ENCODE data around the gene LGALS1. TPM values are rescaled to one million over a fixed set of nuclear protein-coding genes. Genes with fewer than 3 reads are reported as not detected.

The LGALS1 gene
- total RNA-seq, 1 donor from 2014 or later = 0.81 TPM

DNA sequence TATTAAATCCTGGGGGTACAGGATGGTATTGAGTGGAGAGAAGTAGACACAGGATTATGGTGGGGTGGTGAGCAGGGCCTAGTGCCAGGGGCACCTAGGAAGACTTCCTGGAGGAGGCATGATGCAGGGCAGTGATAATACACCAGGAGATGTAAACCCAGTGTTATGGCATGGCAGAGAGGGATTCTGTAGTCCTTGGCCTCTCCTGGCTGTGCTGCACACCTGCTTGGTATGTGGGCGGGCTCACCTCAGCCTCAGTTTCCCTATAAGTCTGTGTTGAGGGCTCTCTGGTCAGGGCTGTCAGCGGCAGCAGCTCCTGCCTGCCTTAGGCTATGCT, 14.8 kb upstream of the LGALS1 start:
- peak overlapping the region; percentile 77 for H3K27ac Mint-ChIP-seq
- no peak for DNase-seq (ENCODE audit: low spot score, unreplicated experiment)
- H3K9me3 Mint-ChIP-seq (ENCODE audit: low read depth) = no peaks in the 10 kb centered on the region
- H3K4me1 Mint-ChIP-seq (ENCODE audit: low read depth) = peaks cover 26% of the 10 kb centered on the region
- H3K27me3 Mint-ChIP-seq = no peaks in the 10 kb centered on the region
- H3K36me3 Mint-ChIP-seq (ENCODE audit: insufficient read depth) = no peaks in the 10 kb centered on the region
- peak overlapping the region; percentile 35 for H3K4me3 Mint-ChIP-seq (ENCODE audit: low read depth)
- TF ChIP-seq CTCF (IDR thresholded peaks at IDR 0.05; ENCODE audit: unreplicated experiment) = no peak

DNA sequence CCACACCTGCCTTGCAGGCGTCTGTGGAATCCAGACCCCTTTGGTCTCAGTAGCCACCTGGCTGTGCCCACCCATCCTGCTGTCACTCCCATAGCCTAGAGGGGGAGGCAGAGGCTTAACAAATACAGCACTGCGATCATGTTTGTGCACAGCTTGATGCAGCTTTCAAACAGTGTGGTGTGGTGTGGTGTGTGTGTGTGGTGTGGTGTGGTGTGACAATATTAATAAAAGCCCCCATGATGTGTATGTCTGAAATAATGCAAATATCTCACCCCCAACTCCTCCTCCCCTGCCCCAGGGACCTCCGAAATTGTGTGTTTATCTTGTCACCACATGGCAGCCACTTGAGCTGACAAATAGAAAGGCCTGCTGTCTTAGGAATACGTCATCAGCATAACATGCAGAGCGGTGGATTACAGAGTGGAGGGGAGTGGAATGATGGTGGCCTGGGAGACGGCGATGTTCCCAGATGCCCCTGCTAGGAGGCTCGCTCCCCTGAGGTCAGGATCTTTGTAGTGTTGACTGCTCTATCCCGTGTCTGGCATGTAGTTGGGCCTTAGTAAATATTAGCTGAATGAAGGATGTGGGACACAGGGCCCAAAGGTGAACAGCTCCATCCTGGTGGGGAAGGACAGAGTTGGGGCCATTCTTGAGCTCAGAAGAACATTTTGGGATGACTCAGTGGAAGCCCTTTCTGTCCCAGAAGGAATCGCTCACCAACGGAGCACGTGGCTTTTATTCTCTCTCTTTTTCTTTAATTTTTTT, 14.1 kb upstream of the LGALS1 start:
- Mint-ChIP-seq H3K27ac (peak overlapping the region; percentile 89), H3K36me3 (ENCODE audit: insufficient read depth) (no peaks in the 10 kb centered on the region), H3K27me3 (no peaks in the 10 kb centered on the region), H3K4me1 (ENCODE audit: low read depth) (peaks cover 26% of the 10 kb centered on the region), H3K4me3 (ENCODE audit: low read depth) (peak overlapping the region; percentile 47), H3K9me3 (ENCODE audit: low read depth) (no peaks in the 10 kb centered on the region)
- DNase-seq (ENCODE audit: low spot score, unreplicated experiment) = no peak
- TF ChIP-seq CTCF (IDR thresholded peaks at IDR 0.05; ENCODE audit: unreplicated experiment) = peak; percentile 32

DNA sequence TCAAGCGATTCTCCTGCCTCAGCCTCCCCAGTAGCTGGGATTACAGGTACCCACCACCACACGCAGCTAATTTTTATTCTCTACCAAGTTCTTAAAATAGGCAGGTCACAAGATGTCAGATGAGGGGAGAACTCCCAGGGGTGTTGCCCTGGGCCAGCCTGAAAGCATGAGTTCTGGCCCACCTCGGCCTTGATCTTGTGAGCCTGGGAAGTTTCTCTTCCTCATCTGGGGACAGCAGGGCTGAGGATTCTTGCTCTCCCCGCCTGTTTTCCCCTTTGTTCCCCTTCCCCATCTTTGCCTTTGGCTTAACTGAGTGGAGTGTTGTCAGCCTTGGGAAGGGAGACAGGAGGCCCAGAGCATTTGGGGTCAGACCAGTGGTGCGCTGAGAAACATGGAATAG, 13.4 kb upstream of the LGALS1 start:
- no peaks in the 10 kb centered on the region for H3K27me3 Mint-ChIP-seq
- no peak overlapping the region for H3K4me3 Mint-ChIP-seq (ENCODE audit: low read depth)
- H3K4me1 Mint-ChIP-seq (ENCODE audit: low read depth) = peaks cover 26% of the 10 kb centered on the region
- H3K9me3 Mint-ChIP-seq (ENCODE audit: low read depth) = no peaks in the 10 kb centered on the region
- no peak for DNase-seq (ENCODE audit: low spot score, unreplicated experiment)
- peaks cover 5% of the 10 kb centered on the region for H3K36me3 Mint-ChIP-seq (ENCODE audit: insufficient read depth)
- no peak for TF ChIP-seq CTCF (IDR thresholded peaks at IDR 0.05; ENCODE audit: unreplicated experiment)
- no peak overlapping the region for H3K27ac Mint-ChIP-seq

- H3K36me3 Mint-ChIP-seq (ENCODE audit: insufficient read depth) = peaks cover 5% of the 10 kb centered on the region
- H3K27ac Mint-ChIP-seq = peak overlapping the region; percentile 49
- H3K27me3 Mint-ChIP-seq = no peaks in the 10 kb centered on the region
- no peaks in the 10 kb centered on the region for H3K9me3 Mint-ChIP-seq (ENCODE audit: low read depth)
- no peak for TF ChIP-seq CTCF (IDR thresholded peaks at IDR 0.05; ENCODE audit: unreplicated experiment)
- DNase-seq (ENCODE audit: low spot score, unreplicated experiment) = no peak
- peaks cover 20% of the 10 kb centered on the region for H3K4me1 Mint-ChIP-seq (ENCODE audit: low read depth)
- H3K4me3 Mint-ChIP-seq (ENCODE audit: low read depth) = no peak overlapping the region
Measured at GRCh38 chr22:37663521-37664140, 11.8 kb upstream of the LGALS1 start.

- no peaks in the 10 kb centered on the region for H3K9me3 Mint-ChIP-seq (ENCODE audit: low read depth)
- peaks cover 18% of the 10 kb centered on the region for H3K4me1 Mint-ChIP-seq (ENCODE audit: low read depth)
- TF ChIP-seq CTCF (IDR thresholded peaks at IDR 0.05; ENCODE audit: unreplicated experiment) = no peak
- H3K27ac Mint-ChIP-seq = no peak overlapping the region
- no peak for DNase-seq (ENCODE audit: low spot score, unreplicated experiment)
- no peak overlapping the region for H3K4me3 Mint-ChIP-seq (ENCODE audit: low read depth)
- H3K27me3 Mint-ChIP-seq = no peaks in the 10 kb centered on the region
- peaks cover 5% of the 10 kb centered on the region for H3K36me3 Mint-ChIP-seq (ENCODE audit: insufficient read depth)
Measured at GRCh38 chr22:37664249-37665101, 11.0 kb upstream of the LGALS1 start.

All from progenitor cell of endocrine pancreas (in vitro differentiated cells).